NCI-H2107 treated with DMSO at 0.1 percent for 48 hours (cell line): ENCODE results near the gene SDHC.

Source experiments
- DNase-seq: peaks from one replicate; lab custom pipeline; 2025; ENCODE audit not compliant: unreplicated experiment; lab: John Stamatoyannopoulos, UW

The SDHC gene

GRCh38 chr1:161314201-161314981, at the start of gene SDHC:
TSS of gene SDHC (plus strand) at chr1:161314381. CDS start at chr1:161314406, 25 bp downstream.
- DNase-seq: peak; percentile 55

- no peak for DNase-seq
Measured at GRCh38 chr1:161265305-161265704, 48.9 kb upstream of the SDHC start.

- DNase-seq: no peak
Measured at GRCh38 chr1:161266202-161266601, 48.0 kb upstream of the SDHC start.

GRCh38 chr1:161266836-161267235, 47.3 kb upstream of the SDHC start:
- no peak for DNase-seq

GRCh38 chr1:161267321-161267720, 46.9 kb upstream of the SDHC start:
- DNase-seq: no peak

- no peak for DNase-seq
Measured at GRCh38 chr1:161273402-161273801, 40.8 kb upstream of the SDHC start.

- DNase-seq: no peak
Measured at GRCh38 chr1:161274874-161275273, 39.3 kb upstream of the SDHC start.

GRCh38 chr1:161282991-161283390, 31.2 kb upstream of the SDHC start:
- DNase-seq: no peak

- DNase-seq: no peak
Measured at GRCh38 chr1:161285113-161285512, 29.1 kb upstream of the SDHC start.

GRCh38 chr1:161285521-161285920, 28.7 kb upstream of the SDHC start:
- DNase-seq: no peak

- no peak for DNase-seq
Measured at GRCh38 chr1:161287482-161288054, 26.6 kb upstream of the SDHC start.

- DNase-seq: no peak
Measured at GRCh38 chr1:161290779-161291178, 23.4 kb upstream of the SDHC start.

GRCh38 chr1:161297415-161297814, 16.8 kb upstream of the SDHC start:
- DNase-seq: no peak

- DNase-seq: no peak
Measured at GRCh38 chr1:161298116-161298515, 16.1 kb upstream of the SDHC start.

GRCh38 chr1:161299347-161299746, 14.8 kb upstream of the SDHC start:
- DNase-seq: no peak

- no peak for DNase-seq
Measured at GRCh38 chr1:161300478-161300877, 13.7 kb upstream of the SDHC start.

GRCh38 chr1:161304927-161305866, 9.0 kb upstream of the SDHC start:
- DNase-seq: no peak

- DNase-seq: peak; percentile 88
Measured at GRCh38 chr1:161305867-161306519, 8.2 kb upstream of the SDHC start.

- no peak for DNase-seq
Measured at GRCh38 chr1:161307230-161307768, 6.9 kb upstream of the SDHC start.

- no peak for DNase-seq
Measured at GRCh38 chr1:161307892-161308638, 6.1 kb upstream of the SDHC start.
